GM12878 (cell line): Measurements from ENCODE around the gene HDGF. TPM values are rescaled to one million over a fixed set of nuclear protein-coding genes. Genes with fewer than 3 reads are reported as not detected.

Experiments used
- ATAC-seq: fragments of 200-7000 bp; cut with Tn5 transposase; 3 replicates; pipeline ENCODE4 v1.9.1; 2020; ENCODE audit warnings: mild to moderate bottlenecking, moderate library complexity
- BruUV-seq: library from RNA; stranded (reverse); fragments of 400-500 nt; replicated peaks from 2 replicates; lab custom pipeline; 2021; lab: Mats Ljungman, UMichigan
- CTCF ChIA-PET: fragments of 300-600 bp; sonication (Branson Sonifier 250); formaldehyde crosslinking; extraction: SDS; loops from one replicate; lab custom pipeline; 2021; ENCODE audit warnings: inconsistent platforms; lab: Yijun Ruan, JAX
- POLR2A ChIA-PET: fragments of 350-600 bp; formaldehyde crosslinking; extraction: SDS; loops from one replicate; lab custom pipeline; 2021; ENCODE audit warnings: inconsistent platforms; lab: Charles Lee
- RAD21 ChIA-PET: fragments of 300-600 bp; sonication (Branson Sonifier 250); formaldehyde crosslinking; loops from one replicate; lab custom pipeline; 2023; ENCODE audit warnings: antibody characterized with exemption; ENCODE audit not compliant: unreplicated experiment; lab: Charles Lee
- SMC1A ChIA-PET: fragments of 300-600 bp; sonication (Branson Sonifier 250); formaldehyde crosslinking; loops from one replicate; lab custom pipeline; 2023; ENCODE audit not compliant: unreplicated experiment, uncharacterized antibody; lab: Charles Lee
- DNase-seq: peaks from one replicate; pipeline ENCODE4 v3.0.0-alpha.2; 2011; ENCODE audit warnings: low read depth, low spot score
- FAIRE-seq: peaks from 3 replicates; lab custom pipeline; 2011; peaks lifted over from hg19 to GRCh38; lab: Jason Lieb, UNC
- H2AFZ ChIP-seq: 2 replicates; pipeline ENCODE4 v1.6.0; 2011; ENCODE audit warnings: low read depth, low read length, control low read depth; ENCODE audit not compliant: control insufficient read depth
- H3K27ac ChIP-seq: 2 replicates; pipeline ENCODE4 v1.5.1; 2011; ENCODE audit warnings: control low read depth; ENCODE audit not compliant: control insufficient read depth, insufficient read depth
- H3K27me3 ChIP-seq, 2 experiments: replicated peaks in 1 of 2; 2 replicates each; pipeline versions ENCODE4 v1.6.0 to v1.6.1; 2011; ENCODE audit warnings: low read length in 1 of 2; ENCODE audit not compliant: control insufficient read depth in 2 of 2, insufficient read depth in 2 of 2
- H3K36me3 ChIP-seq, 2 experiments: 2 replicates each; pipeline ENCODE4 v1.5.1; 2011; ENCODE audit warnings: low read length in 1 of 2; ENCODE audit not compliant: control insufficient read depth in 2 of 2, insufficient read depth in 2 of 2
- H3K4me1 ChIP-seq: 2 replicates; pipeline ENCODE4 v1.6.1; 2011; ENCODE audit warnings: mild to moderate bottlenecking, low read length, moderate library complexity, mixed read lengths; ENCODE audit not compliant: control insufficient read depth, insufficient read depth
- H3K4me2 ChIP-seq: 2 replicates; pipeline ENCODE4 v1.6.0; 2011; ENCODE audit warnings: control low read depth; ENCODE audit not compliant: control insufficient read depth, insufficient read depth
- H3K4me3 ChIP-seq: fragments of 200-600 bp; sonication (generic); 2 replicates; pipeline ENCODE4 v1.5.1; 2016
- H3K79me2 ChIP-seq: 2 replicates; pipeline ENCODE4 v1.6.0; 2011; ENCODE audit warnings: low read length; ENCODE audit not compliant: control insufficient read depth, insufficient read depth
- H3K9ac ChIP-seq: 2 replicates; pipeline ENCODE4 v1.8.0; 2011; ENCODE audit warnings: low read length, control low read depth, mixed read lengths; ENCODE audit not compliant: control insufficient read depth, insufficient read depth
- H3K9me3 ChIP-seq: replicated peaks from 3 replicates; pipeline ENCODE4 v1.5.1; 2011; ENCODE audit warnings: mild to moderate bottlenecking, low read length; ENCODE audit not compliant: control insufficient read depth, insufficient read depth
- H4K20me1 ChIP-seq: 2 replicates; pipeline ENCODE4 v1.6.0; 2011; ENCODE audit not compliant: control insufficient read depth, insufficient read depth
- EP300 ChIP-seq, 2 experiments: fragments of 150-350 bp in 1 of 2; IDR thresholded peaks; 2 replicates each; pipeline ENCODE4 v1.6.1; 2011 to 2012; ENCODE audit warnings: low read depth in 2 of 2, low read length in 2 of 2, borderline replicate concordance in 1 of 2, improper control_type of control experiment in 1 of 2, inconsistent platforms in 1 of 2; ENCODE audit not compliant: control insufficient read depth in 1 of 2
- ETV6 ChIP-seq, 2 experiments: fragments of 450-650 bp in 1 of 2; IDR thresholded peaks in 1 of 2; conservative IDR thresholded peaks in 1 of 2; 2 replicates each; pipeline ENCODE4 v1.6.1; 2014; ENCODE audit warnings: antibody characterized with exemption in 1 of 2, borderline replicate concordance in 1 of 2, low read depth in 1 of 2, mild to moderate bottlenecking in 1 of 2, moderate library complexity in 1 of 2
- FOS ChIP-seq: IDR thresholded peaks from 3 replicates; pipeline ENCODE4 v1.6.1; 2011; ENCODE audit warnings: borderline replicate concordance; ENCODE audit not compliant: insufficient read length; ENCODE audit errors: extremely low read depth
- IRF5 ChIP-seq: fragments of 450-650 bp; IDR thresholded peaks from 2 replicates; pipeline ENCODE4 v1.6.1; 2017; ENCODE audit warnings: borderline replicate concordance
- MAX ChIP-seq: IDR thresholded peaks from 2 replicates; pipeline ENCODE4 v1.6.1; 2012; ENCODE audit warnings: low read depth, low read length, improper control_type of control experiment
- MTA2 ChIP-seq: fragments of 450-650 bp; IDR thresholded peaks from 2 replicates; pipeline ENCODE4 v1.6.1; 2016; ENCODE audit warnings: low read depth, mild to moderate bottlenecking, moderate library complexity
- PAX5 ChIP-seq: IDR thresholded peaks from 2 replicates; pipeline ENCODE4 v1.6.1; 2011; ENCODE audit warnings: low read depth, low read length, borderline replicate concordance
- SMAD1 ChIP-seq: fragments of 450-650 bp; IDR thresholded peaks from 2 replicates; pipeline ENCODE4 v1.6.1; 2018; ENCODE audit warnings: mild to moderate bottlenecking, low read depth; ENCODE audit not compliant: partially characterized antibody
- SMAD5 ChIP-seq: IDR thresholded peaks from 2 replicates; pipeline ENCODE4 v1.6.1; 2016; ENCODE audit warnings: antibody characterized with exemption, low read depth
- SUZ12 ChIP-seq: fragments of 200-600 bp; sonication (generic); IDR thresholded peaks from one replicate; pipeline ENCODE4 v1.6.1; 2018; ENCODE audit warnings: antibody characterized with exemption, mild to moderate bottlenecking; ENCODE audit not compliant: unreplicated experiment
- TCF3 ChIP-seq: IDR thresholded peaks from 2 replicates; pipeline ENCODE4 v1.6.1; 2012; ENCODE audit warnings: low read depth, mild to moderate bottlenecking, low read length, borderline replicate concordance; ENCODE audit not compliant: insufficient read depth
- USF1 ChIP-seq: IDR thresholded peaks from 2 replicates; pipeline ENCODE4 v1.6.1; 2011; ENCODE audit warnings: borderline replicate concordance, low read depth, mild to moderate bottlenecking, moderate library complexity, mixed read lengths, low read length; ENCODE audit not compliant: insufficient read depth; ENCODE audit errors: extremely low read length
- YY1 ChIP-seq: IDR thresholded peaks from 2 replicates; pipeline ENCODE4 v1.6.1; 2011; ENCODE audit warnings: low read depth, mild to moderate bottlenecking, low read length
- WGBS: methylation state at CpG from one replicate; pipeline ENCODE4 v1.1.6; 2016; ENCODE audit warnings: low lambda C conversion rate; ENCODE audit not compliant: insufficient replicate concordance, insufficient coverage; ENCODE audit errors: missing lambda C conversion rate; 5-methylcytosine and 5-hydroxymethylcytosine counted together
- in situ Hi-C: fragments of 300-500 bp; cut with MboI; formaldehyde crosslinking; loops from 9 replicates; pipeline ENCODE4 v1.14.3; 2018; ENCODE audit warnings: mixed read lengths
- intact Hi-C: fragments of 100-400 bp; cut with micrococcal nuclease; formaldehyde crosslinking; loops from one replicate; pipeline ENCODE4 v1.14.2; 2022; ENCODE audit not compliant: unreplicated experiment
- polyA plus RNA-seq, 11 experiments: library from polyadenylated mRNA; depleted of rRNA in 4 of 11; unstranded in 6 of 11; stranded (reverse) in 5 of 11; fragments of >200 nt; fragmentation: Nextera tagmentation in 4 of 11; fragmentation: Illumina TruSeq in 1 of 11; extraction: Ambion mirVana in 4 of 11; extraction: Trizol in 1 of 11; gene quantifications; 1 replicate in 1 of 11; 2 replicates in 10 of 11; pipeline versions ENCODE4 v1.2.1 to v1.2.3, GENCODE V29; 2011 to 2016; ENCODE audit warnings: inconsistent platforms in 2 of 11, missing spikeins in 2 of 11, low read depth in 1 of 11
- total RNA-seq, 4 experiments: library from RNA; depleted of rRNA in 3 of 4; stranded (reverse); fragments of >200 nt in 3 of 4; fragmentation: Illumina TruSeq in 1 of 4; extraction: Trizol in 1 of 4; gene quantifications; 2 replicates each; pipeline versions ENCODE4 v1.2.1 to v1.2.3, GENCODE V29; 2013 to 2021

Gene HDGF
- total and polyA plus RNA-seq, 10 of the 15 experiments (the other 5 are each of a cell fraction or from before 2014, with no cell fraction given), result 28.3 to 372 (median 209) TPM

- no TSS peak for BruUV-seq
- Histone ChIP-seq H2AFZ (no peak overlapping the region), H3K4me1 (peaks cover 5% of the 10 kb centered on the region; the same call in 1 of the 2 replicates), H3K9me3 (no peaks in the 10 kb centered on the region), H3K4me3 (no peak overlapping the region), H3K4me2 (no peak overlapping the region), H3K9ac (no peak overlapping the region)
- no peak for DNase-seq
- intact Hi-C loops, result no loop called here
- ATAC-seq, result no peak
- CTCF ChIA-PET, result interaction anchor here (0.9 to 1.3 kb wide), 3 partner anchors 11 to 58 kb away, joined by 3 to 20 read pairs (median 3); partner anchors contain the start of genes ISG20L2, METTL25B and PRCC
- no peak for FAIRE-seq
- TF ChIP-seq TCF3 (no peak), SUZ12 (no peak), MTA2 (no peak), FOS (no peak), IRF5 (no peak), USF1 (no peak), YY1 (no peak), EP300 (IDR thresholded peaks at IDR 0.05; ENCODE audit: borderline replicate concordance in 1 of 2, control insufficient read depth in 1 of 2, low read depth in 2 of 2, low read length in 2 of 2) (no peak), SMAD5 (no peak), MAX (no peak), SMAD1 (no peak), ETV6 (conservative IDR thresholded peaks at IDR 0.05 in 1 of 2, IDR thresholded peaks at IDR 0.05 in 1 of 2; ENCODE audit: borderline replicate concordance in 1 of 2, low read depth in 1 of 2) (no peak), PAX5 (no peak)
- TF ChIP-seq, all 136 proteins: peak for 0
- Histone ChIP-seq H3K27ac (no peak overlapping the region), H3K27me3 (no peaks in the 10 kb centered on the region), H3K79me2 (peaks cover 17% of the 10 kb centered on the region), H3K36me3 (peaks cover 11 to 24% of the 10 kb centered on the region in 2 experiments), H4K20me1 (no peaks in the 10 kb centered on the region)
- SMC1A ChIA-PET, result interaction anchor here (5.0 kb wide), 1 partner anchor 11 kb away, joined by 57 read pairs; the partner anchor contains the start of genes ISG20L2 and METTL25B
- RAD21 ChIA-PET, result interaction anchor here (1.1 to 1.4 kb wide), 2 partner anchors 10 to 29 kb away, joined by 3 to 4 read pairs; partner anchors contain the start of genes ISG20L2, METTL25B and PRCC
- POLR2A ChIA-PET, result interaction anchor here (5.4 kb wide), 1 partner anchor 10 kb away, joined by 75 read pairs; the partner anchor contains the start of genes ISG20L2 and METTL25B
- in situ Hi-C loops, result no loop called here
- 91% methylated on average over 10 of the region's 10 CpGs for WGBS
These were observed 13.1 kb downstream of the HDGF start for GRCh38 chr1:156738407-156738806.
